ENCODE data around the gene ADGRD1.
"Not testable (repeated sequence)": the region's sequence is repeated elsewhere in the genome, so short reads cannot be mapped to it uniquely, and the experiment has no call there.

The ADGRD1 gene

DNA sequence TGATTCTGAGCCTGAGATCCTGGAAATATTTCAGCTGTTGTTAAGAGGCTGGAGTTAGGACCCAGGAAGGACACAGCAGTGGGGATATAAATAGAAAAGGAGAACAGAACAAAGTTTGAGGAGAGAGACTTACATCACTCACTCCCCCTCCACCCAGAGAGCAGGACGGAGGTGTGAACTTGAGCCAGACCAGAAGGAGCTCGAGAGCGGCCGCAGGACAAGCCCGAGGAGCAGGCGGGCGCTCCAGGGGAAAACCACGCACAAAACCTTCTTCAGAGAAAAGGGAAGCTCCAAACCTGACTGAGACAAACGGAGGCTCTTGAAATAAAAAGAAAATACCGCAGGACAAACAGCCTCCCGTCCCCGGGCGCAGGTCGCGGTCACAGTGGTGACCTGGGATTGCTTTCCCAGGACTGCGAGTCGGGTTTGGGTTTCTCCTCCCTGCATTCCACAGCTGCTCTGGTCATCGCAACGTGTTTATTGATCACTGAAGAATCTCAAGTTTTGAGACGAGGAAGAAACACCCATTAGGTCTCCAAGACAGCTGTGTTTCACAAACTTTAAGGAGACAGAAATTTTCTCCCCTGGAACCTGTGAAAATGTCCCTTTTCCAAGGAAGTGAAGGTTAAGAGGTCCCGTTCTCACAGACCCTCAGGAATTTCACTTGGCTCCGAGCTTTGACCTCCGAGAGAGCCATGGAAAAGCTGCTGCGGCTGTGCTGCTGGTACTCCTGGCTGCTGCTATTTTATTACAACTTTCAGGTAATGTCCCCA lies at the start of gene ADGRD1:
ADGRD1 (plus strand) TSS at position 137 of the 773 bp plus-strand sequence; CDS start at position 696, 559 bp downstream.
- no peak for DNase-seq

- no peak for DNase-seq
Observed at GRCh38 chr12:130904064-130904463, 49.6 kb upstream of the ADGRD1 start.

DNA sequence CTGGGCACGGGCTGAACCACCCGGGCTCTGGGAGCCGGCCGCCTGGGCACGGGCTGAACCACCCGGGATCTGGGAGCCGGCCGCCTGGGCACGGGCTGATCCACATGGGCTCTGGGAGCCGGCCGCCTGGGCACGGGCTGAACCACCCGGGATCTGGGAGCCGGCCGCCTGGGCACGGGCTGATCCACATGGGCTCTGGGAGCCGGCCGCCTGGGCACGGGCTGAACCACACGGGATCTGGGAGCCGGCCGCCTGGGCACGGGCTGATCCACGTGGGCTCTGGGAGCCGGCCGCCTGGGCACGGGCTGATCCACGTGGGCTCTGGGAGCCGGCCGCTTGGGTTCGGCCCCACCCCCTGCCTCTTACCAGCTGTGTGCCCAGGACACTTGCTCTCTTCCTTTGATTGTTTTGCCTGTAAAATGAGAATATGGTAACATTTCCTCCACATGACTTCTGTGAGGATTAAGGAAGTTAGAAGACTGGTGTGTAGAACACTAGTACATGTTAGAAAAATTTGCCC lies 48.7 kb upstream of the ADGRD1 start:
- not testable (repeated sequence) for DNase-seq

- DNase-seq, result no peak
Observed at GRCh38 chr12:130909111-130909510, 44.6 kb upstream of the ADGRD1 start.

GRCh38 chr12:130911193-130911592 lies 42.5 kb upstream of the ADGRD1 start:
- no peak for DNase-seq

DNA sequence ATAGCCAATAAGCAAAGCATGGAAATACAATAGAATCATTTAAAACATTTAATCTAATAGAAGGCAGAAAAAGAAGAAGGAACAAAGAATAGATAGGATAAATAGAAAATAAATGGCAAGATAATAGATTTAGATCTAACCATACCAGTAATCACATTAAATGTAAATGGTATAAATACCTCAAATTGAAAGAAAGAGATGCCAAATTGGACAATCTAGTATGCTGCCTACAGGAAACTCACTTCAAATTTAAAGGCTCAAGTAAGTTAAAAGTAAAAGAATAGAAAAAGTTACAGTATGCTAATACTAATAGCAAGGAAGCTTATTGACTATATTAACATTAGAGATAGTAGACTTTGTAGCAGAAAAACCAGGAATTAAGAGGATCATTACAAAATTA lies 41.8 kb upstream of the ADGRD1 start:
- no peak for DNase-seq

DNA sequence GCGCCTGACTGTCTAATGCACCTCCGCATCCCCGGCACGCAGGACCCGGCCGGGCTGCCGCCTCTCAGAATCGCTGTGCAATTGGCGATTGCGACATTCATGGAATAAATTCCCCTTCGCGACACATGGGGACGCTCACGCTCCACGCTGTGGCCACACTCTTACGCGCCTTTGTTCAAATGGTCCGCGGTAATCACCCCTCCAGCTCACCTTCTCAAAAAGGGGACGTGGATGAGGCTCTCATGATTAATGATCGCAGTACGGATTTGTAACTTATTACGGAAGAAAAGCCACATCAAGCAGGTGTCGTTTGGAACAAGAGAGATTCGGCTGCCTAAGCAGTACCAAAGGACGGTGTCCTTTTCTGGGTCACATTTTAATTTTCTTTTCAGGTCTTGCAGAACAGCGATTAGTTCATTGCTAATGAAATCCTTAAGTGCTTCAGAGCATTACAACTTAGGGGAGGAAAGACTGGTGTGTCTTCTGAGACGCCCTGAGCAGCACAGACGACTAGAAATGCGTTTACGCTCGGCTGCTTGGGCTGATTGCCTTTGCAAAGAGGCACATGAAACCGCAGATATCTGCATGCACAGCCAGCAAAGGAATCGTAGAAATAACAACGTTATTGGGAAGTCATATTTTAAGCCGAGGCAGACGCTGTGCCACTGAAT lies 37.3 kb upstream of the ADGRD1 start:
- DNase-seq, result peak; percentile 31 to 43

- no peak for DNase-seq
Observed at GRCh38 chr12:130917607-130918006, 36.1 kb upstream of the ADGRD1 start.

GRCh38 chr12:130919086-130919485 lies 34.6 kb upstream of the ADGRD1 start:
- no peak for DNase-seq

- DNase-seq, result no peak
Observed at GRCh38 chr12:130920119-130920703, 33.5 kb upstream of the ADGRD1 start.

DNA sequence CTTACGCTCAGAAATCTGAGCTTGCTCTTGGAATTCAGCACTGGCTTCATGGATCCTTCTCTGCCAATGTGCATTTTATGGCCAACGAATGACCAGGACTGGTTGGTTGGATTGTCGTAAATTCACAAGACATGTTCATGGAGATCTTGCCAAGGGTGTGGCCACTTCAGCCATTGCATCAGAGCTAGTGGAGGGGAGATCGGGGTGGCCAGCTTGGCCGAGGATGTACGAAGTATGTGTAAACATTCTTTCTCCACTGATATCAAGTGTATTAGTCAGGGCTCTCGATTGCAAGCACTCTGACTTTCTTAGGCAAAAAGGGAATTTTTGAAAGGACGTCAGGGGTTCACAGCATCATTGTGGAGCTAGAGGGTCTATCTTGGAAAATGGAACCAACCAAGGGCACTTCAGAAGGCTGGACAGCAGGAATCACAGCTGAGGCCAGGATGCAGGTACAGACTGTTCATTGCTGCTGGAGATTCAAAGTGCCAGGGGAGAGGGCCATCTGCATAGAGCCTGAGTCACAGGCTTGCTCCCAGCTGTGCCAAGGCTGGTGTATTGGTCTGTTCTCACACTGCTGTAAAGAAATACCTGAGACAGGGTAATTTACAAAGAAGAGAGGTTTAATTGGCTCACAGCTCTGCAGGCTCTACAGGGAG lies 32.9 kb upstream of the ADGRD1 start:
- no peak for DNase-seq

DNA sequence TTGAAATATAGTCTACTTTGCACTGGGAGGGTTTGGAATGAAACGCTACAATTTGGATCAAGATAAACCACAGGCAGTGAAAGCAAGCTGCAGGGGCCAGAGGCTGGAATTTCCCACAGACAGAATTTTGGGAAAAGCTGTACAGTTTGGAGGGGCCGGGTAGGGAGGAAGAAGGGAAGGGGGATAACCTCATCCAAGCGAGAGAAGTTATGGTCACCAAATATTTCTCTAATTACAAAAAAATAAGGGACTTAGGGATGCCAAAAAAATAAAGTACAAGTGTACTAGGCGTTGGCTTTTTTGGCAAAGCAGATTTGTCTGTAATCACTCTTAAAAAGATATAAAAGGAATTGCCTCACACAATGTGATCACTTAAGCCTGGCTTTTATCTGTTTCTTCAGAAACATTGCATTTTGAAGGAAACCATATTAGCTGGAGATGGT lies 31.2 kb upstream of the ADGRD1 start:
- DNase-seq, result no peak

- DNase-seq, result no peak
Observed at GRCh38 chr12:130924966-130925665, 28.6 kb upstream of the ADGRD1 start.

GRCh38 chr12:130925666-130926015 lies 28.1 kb upstream of the ADGRD1 start:
- DNase-seq, result no peak

DNA sequence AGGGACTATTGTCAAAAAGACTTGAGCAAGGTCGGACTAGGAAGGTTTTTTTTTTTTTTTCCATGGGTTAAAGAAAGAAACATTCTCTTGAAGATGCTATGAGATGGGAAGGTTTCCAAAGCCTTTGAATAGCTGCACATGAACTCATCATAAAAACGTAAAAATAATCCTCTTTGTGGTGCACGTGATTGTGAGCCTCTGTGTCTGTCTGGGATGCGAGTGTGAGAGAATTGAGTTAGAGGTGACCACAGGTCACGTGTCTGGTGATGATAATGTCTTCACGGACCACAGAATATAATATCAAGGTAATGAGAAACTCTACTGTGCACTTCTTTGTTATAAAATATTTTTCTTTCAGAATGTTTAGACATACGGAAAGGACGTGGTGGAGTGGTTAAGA lies 24.3 kb upstream of the ADGRD1 start:
- DNase-seq, result no peak

DNA sequence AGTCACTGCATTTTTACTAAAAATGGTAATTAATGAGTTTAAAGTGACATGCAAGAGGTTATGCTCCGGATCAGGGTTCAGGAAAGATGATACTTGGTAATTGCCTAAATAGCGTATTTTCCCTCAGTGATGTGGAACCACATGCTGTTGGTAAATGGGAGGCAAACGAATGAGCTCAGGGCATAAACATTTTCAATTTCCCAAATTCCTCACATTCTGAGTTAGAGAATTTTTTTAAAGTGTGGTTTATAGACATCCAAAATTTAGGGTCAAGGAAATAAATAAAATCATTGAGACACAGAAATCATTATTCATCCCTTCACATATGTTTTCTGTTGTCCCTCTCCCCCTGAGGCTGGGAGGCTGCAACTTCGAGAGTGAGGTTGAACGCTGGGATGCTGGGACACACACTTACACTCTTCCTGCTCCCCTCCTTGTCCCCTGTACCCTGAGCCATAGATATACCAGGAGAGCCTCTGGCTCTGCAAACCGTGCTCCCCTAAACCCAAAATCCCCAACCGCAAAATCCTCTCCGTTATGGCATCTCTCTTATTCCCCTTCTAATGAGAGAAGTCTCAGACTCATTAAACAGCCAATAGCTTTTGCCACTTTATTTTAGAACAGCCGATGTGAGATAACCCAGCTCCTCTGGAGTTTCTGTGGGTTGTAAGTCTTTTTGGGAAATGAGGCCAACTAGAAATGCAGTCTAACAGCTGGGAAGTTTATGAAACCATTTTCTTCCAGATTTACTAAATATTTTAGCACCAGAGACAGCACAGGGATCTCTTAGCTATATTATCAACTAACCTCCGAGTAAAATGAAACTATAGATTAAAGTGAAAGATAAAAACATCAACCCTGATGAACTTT lies 21.4 kb upstream of the ADGRD1 start:
- no peak for DNase-seq

GRCh38 chr12:130933269-130933995 lies 20.3 kb upstream of the ADGRD1 start:
- no peak for DNase-seq

DNA sequence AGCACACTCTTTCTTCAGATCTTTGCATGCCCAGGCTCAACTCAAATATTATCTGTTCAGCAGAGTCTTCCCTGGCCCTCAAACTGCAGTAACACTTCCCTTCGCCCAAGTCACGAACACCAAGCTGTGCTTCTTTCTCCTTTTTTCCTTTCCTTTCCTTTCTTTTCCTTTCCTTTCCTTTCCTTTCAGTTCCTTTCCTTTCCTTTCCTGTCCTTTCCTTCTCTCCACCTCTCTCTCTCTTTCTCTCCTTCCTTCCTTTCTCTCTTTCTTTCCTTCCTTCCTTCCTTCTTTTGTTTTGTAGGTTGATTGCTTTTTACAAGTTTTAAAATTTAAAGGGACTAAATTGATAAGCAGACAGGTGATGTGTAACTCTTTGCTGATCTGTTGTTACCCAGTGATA lies 19.0 kb upstream of the ADGRD1 start:
- no peak for DNase-seq

GRCh38 chr12:130936561-130936960 lies 17.1 kb upstream of the ADGRD1 start:
- no peak for DNase-seq

GRCh38 chr12:130937063-130937462 lies 16.6 kb upstream of the ADGRD1 start:
- DNase-seq, result no peak

DNA sequence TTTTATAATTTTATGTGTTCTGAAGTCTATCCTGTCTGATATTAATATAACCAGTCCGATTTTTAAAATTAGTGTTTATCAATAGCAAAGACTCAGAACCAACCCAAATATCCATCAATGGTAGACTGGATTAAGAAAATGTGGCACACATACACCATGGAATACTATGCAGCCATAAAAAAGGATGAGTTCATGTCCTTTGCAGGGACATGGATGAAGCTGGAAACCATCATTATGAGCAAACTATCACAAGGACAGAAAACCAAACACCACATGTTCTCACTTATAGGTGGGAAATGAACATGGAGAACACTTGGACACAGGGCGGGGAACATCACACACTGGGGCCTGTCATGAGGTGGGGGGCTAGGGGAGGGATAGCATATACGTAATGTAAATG lies 16.2 kb upstream of the ADGRD1 start:
- DNase-seq, result not testable (repeated sequence)
